Aorta (tissue), 5 donors: ENCODE data around the gene F8A3. TPM values are rescaled to one million over a fixed set of nuclear protein-coding genes. Genes with fewer than 3 reads are reported as not detected.
A peak's percentile ranks its signal among the peaks of the same experiment; 100 is the strongest.
"Not testable (repeated sequence)": the region's sequence is repeated elsewhere in the genome, so short reads cannot be mapped to it uniquely, and the experiment has no call there.

Source experiments
- ATAC-seq: fragments of 200-7000 bp; cut with Tn5 transposase; one replicate; pipeline ENCODE4 v1.9.1; 2022; ENCODE audit warnings: moderate library complexity; ENCODE audit not compliant: low FRiP score
- DNase-seq, 2 donors: peaks; one replicate each; pipeline ENCODE4 v3.0.0-alpha.2; 2020
- H3K27ac ChIP-seq, 2 donors: one replicate each; pipeline ENCODE4 v1.5.1; 2013; ENCODE audit warnings: low read length in 2 of 2, mild to moderate bottlenecking in 2 of 2, moderate library complexity in 2 of 2, control low read depth in 1 of 2, inconsistent platforms in 1 of 2, low read depth in 1 of 2
- H3K27me3 ChIP-seq, 2 donors: one replicate each; pipeline ENCODE4 v1.6.1; 2013; ENCODE audit warnings: control low read depth in 1 of 2, low read length in 1 of 2, mild to moderate bottlenecking in 1 of 2, moderate library complexity in 1 of 2; ENCODE audit not compliant: insufficient read depth in 2 of 2, control insufficient read depth in 1 of 2
- H3K36me3 ChIP-seq, 2 donors: one replicate each; pipeline ENCODE4 v1.6.1; 2013; ENCODE audit warnings: control low read depth in 1 of 2, low read length in 1 of 2, mild to moderate bottlenecking in 1 of 2; ENCODE audit not compliant: insufficient read depth in 2 of 2, control insufficient read depth in 1 of 2
- H3K4me1 ChIP-seq, 2 donors: one replicate each; pipeline ENCODE4 v1.6.1; 2013; ENCODE audit warnings: low read length in 2 of 2, control low read depth in 1 of 2, mild to moderate bottlenecking in 1 of 2, moderate library complexity in 1 of 2; ENCODE audit not compliant: insufficient read depth in 2 of 2, control insufficient read depth in 1 of 2
- H3K4me3 ChIP-seq, 2 donors: one replicate each; pipeline ENCODE4 v1.5.1; 2013; ENCODE audit warnings: low read length in 2 of 2, control low read depth in 1 of 2, mild to moderate bottlenecking in 1 of 2
- H3K9me3 ChIP-seq: one replicate; pipeline ENCODE4 v1.6.1; 2013; ENCODE audit warnings: mild to moderate bottlenecking, low read length; ENCODE audit not compliant: control insufficient read depth
- WGBS, 2 donors: extraction: QIAGEN DNeasy Blood & Tissue Kit; methylation state at CpG; one replicate each; pipeline ENCODE4 v1.1.7; 2013; 5-methylcytosine and 5-hydroxymethylcytosine counted together
- intact Hi-C, 2 donors: fragments of 100-400 bp; cut with DNase I; formaldehyde crosslinking; loops; one replicate each; pipeline versions ENCODE4 v1.14.2 to v1.15.0; 2022
- long read RNA-seq, 2 donors: library from polyadenylated mRNA; unstranded; transcript quantifications; one replicate each; pipeline ENCODE4 v2.0.0, GENCODE V29; 2020 to 2021
- polyA plus RNA-seq, 2 donors: library from polyadenylated mRNA; stranded (reverse); fragments of 200-250 nt; gene quantifications; one replicate each; pipeline ENCODE4 v1.2.3, GENCODE V29; 2013
- total RNA-seq, 2 donors: library from RNA; stranded (reverse); fragmentation: NEBNext Ultra II Directional; extraction: Animal tissue kit (Norgen Biotek cat#: 25700); gene quantifications; one replicate each; pipeline ENCODE4 v1.2.1, GENCODE V29; 2021
- donor health status: healthy with polysubstance abuse.
- donor health status: Bipolar disorder and iron deficiency.
- donor health status: DM: no; HTN: no; CAD: no.
- donor health status: DM: no; HTN: no; CAD: no.
- donor health status: DM: yes; HTN: yes; CAD: no.

F8A3 gene
- total RNA-seq (1 to 10 TPM in 1 of 2 donors, under 1 TPM in 1; 0.39 to 4.1 TPM), polyA plus RNA-seq (1 to 10 TPM in 1 of 2 donors, not detected in 1; 1.7 TPM)
- long read RNA-seq, donor 1, partial matches to known transcripts = 0 of 1 reads
- long read RNA-seq, donor 1, other reads (novel, unspliced or antisense) = 0 of 1 reads
- long read RNA-seq, donor 2 = 0 reads

GRCh38 chrX:155458471-155458870, at the start of gene F8A3:
F8A3 (minus strand) TSS chrX:155458620; CDS start chrX:155458600, 20 bp downstream.
- H3K9me3 ChIP-seq, intact Hi-C loops: not testable (repeated sequence)
- peak; percentile 84 for ATAC-seq

GRCh38 chrX:155505296-155505695, 46.9 kb upstream of the F8A3 start:
- Histone ChIP-seq H3K4me1 (no peaks in the 10 kb centered on the region), H3K27me3 (no peaks in the 10 kb centered on the region), H3K4me3 (no peak overlapping the region), H3K27ac (no peak overlapping the region), H3K9me3 (no peaks in the 10 kb centered on the region), H3K36me3 (no peaks in the 10 kb centered on the region)
- DNase-seq = no peak
- intact Hi-C loops = no loop called here
- no peak for ATAC-seq

More at GRCh38 chrX:155458471-155458870, at the start of gene F8A3:
- no CpG with 5 or more reads among the region's 51 CpGs for WGBS, 2 donors
- DNase-seq, H3K4me1 ChIP-seq, H3K36me3 ChIP-seq, H3K4me3 ChIP-seq, H3K27ac ChIP-seq, H3K27me3 ChIP-seq: not testable (repeated sequence)

GRCh38 chrX:155495134-155495533, 36.7 kb upstream of the F8A3 start:
- H3K36me3 ChIP-seq, intact Hi-C loops: not testable (repeated sequence)
- WGBS, 2 donors = no CpG with 5 or more reads among the region's 2 CpGs

GRCh38 chrX:155491421-155491820, 33.0 kb upstream of the F8A3 start:
- DNase-seq, intact Hi-C loops, H3K9me3 ChIP-seq, H3K27me3 ChIP-seq, H3K4me1 ChIP-seq, H3K27ac ChIP-seq, H3K4me3 ChIP-seq, ATAC-seq, H3K36me3 ChIP-seq: not testable (repeated sequence)
- 20 to 50% methylated on average over 1 of the region's 3 CpGs for WGBS, 2 donors

More at GRCh38 chrX:155495134-155495533, 36.7 kb upstream of the F8A3 start:
- not testable (repeated sequence) for H3K4me1 ChIP-seq, H3K9me3 ChIP-seq, H3K27me3 ChIP-seq, H3K27ac ChIP-seq, DNase-seq, H3K4me3 ChIP-seq, ATAC-seq

GRCh38 chrX:155477136-155477535, 18.7 kb upstream of the F8A3 start:
- DNase-seq, H3K9me3 ChIP-seq, H3K4me1 ChIP-seq, H3K27me3 ChIP-seq, H3K36me3 ChIP-seq, ATAC-seq, intact Hi-C loops, H3K4me3 ChIP-seq, H3K27ac ChIP-seq: not testable (repeated sequence)
- no CpG with 5 or more reads among the region's 7 CpGs for WGBS, 2 donors

GRCh38 chrX:155466269-155466938, 8.0 kb upstream of the F8A3 start:
- H3K27me3 ChIP-seq, H3K4me1 ChIP-seq, intact Hi-C loops, H3K4me3 ChIP-seq, H3K27ac ChIP-seq, H3K9me3 ChIP-seq, H3K36me3 ChIP-seq, ATAC-seq, DNase-seq: not testable (repeated sequence)
- no CpG with 5 or more reads among the region's 9 CpGs for WGBS, 2 donors

- H3K9me3 ChIP-seq, H3K4me3 ChIP-seq, H3K4me1 ChIP-seq, intact Hi-C loops, H3K27ac ChIP-seq, H3K27me3 ChIP-seq, DNase-seq, H3K36me3 ChIP-seq, ATAC-seq: not testable (repeated sequence)
- no CpG with 5 or more reads among the region's 8 CpGs for WGBS, 2 donors
Observed at GRCh38 chrX:155460501-155460900, 2.1 kb upstream of the F8A3 start.

GRCh38 chrX:155457761-155458447, 516 bp downstream of the F8A3 start:
- H3K9me3 ChIP-seq, intact Hi-C loops, H3K4me3 ChIP-seq, H3K4me1 ChIP-seq, H3K36me3 ChIP-seq, H3K27me3 ChIP-seq, H3K27ac ChIP-seq, DNase-seq: not testable (repeated sequence)
- ATAC-seq = peak; percentile 76
- no CpG with 5 or more reads among the region's 97 CpGs for WGBS, 2 donors

GRCh38 chrX:155441097-155441496, 17.3 kb downstream of the F8A3 start:
- Histone ChIP-seq H3K36me3 (no peaks in the 10 kb centered on the region), H3K4me1 (no peaks in the 10 kb centered on the region), H3K27ac (no peak overlapping the region), H3K9me3 (no peaks in the 10 kb centered on the region), H3K4me3 (no peak overlapping the region), H3K27me3 (no peaks in the 10 kb centered on the region)
- no peak for DNase-seq
- intact Hi-C loops = no loop called here
- no peak for ATAC-seq
